Measurements from ENCODE around the gene BACH2.

- no peak for TF ChIP-seq REST (IDR thresholded peaks at IDR 0.05; ENCODE audit: insufficient read depth in 1 of 2, low read depth in 2 of 2, low read length in 2 of 2)
- no peak for TF ChIP-seq TAF1 (IDR thresholded peaks at IDR 0.05; ENCODE audit: borderline replicate concordance, insufficient read depth, low read length)
- TF ChIP-seq SIN3A (IDR thresholded peaks at IDR 0.05; ENCODE audit: borderline replicate concordance, insufficient read depth, low read length): no peak
- TF ChIP-seq POLR2AphosphoS5 (IDR thresholded peaks at IDR 0.05; ENCODE audit: low read depth, low read length): no peak
These were observed 112.0 kb downstream of the BACH2 start for GRCh38 chr6:90184334-90185298.

Data from PFSK-1 (cell line).